Activated CD8-positive, alpha-beta memory T cell treated with anti-CD3 and anti-CD28 coated beads, Interleukin-2, amount 50 U/mL, for 1 hour (primary cell): ENCODE measurements around the gene CNTD1.
"Not testable (repeated sequence)": the region's sequence is repeated elsewhere in the genome, so short reads cannot be mapped to it uniquely, and the experiment has no call there.

Experiments
- DNase-seq: peaks from one replicate; pipeline ENCODE4 v3.0.0-alpha.2; 2020; ENCODE audit errors: extremely low read depth

Gene CNTD1

GRCh38 chr17:42798383-42799380, at the start of gene CNTD1, which contains the start of gene COA3:
TSS of gene CNTD1 (plus strand) at chr17:42798861. CDS start at chr17:42799068, 207 bp downstream.
TSS of gene COA3 (minus strand) at chr17:42798704. CDS start at chr17:42798681, 23 bp downstream.
- DNase-seq, result peak; percentile 32

GRCh38 chr17:42748908-42749798, 49.5 kb upstream of the CNTD1 start:
- DNase-seq, result no peak

GRCh38 chr17:42750739-42751344, 47.8 kb upstream of the CNTD1 start:
- no peak for DNase-seq

- DNase-seq, result no peak
Measured at GRCh38 chr17:42751628-42752027, 47.0 kb upstream of the CNTD1 start.

- no peak for DNase-seq
Measured at GRCh38 chr17:42754782-42755181, 43.9 kb upstream of the CNTD1 start.

GRCh38 chr17:42759982-42760651, 38.5 kb upstream of the CNTD1 start:
- DNase-seq, result no peak

GRCh38 chr17:42760652-42761581, 37.7 kb upstream of the CNTD1 start, which contains the start of gene RAMP2:
TSS of gene RAMP2 (plus strand) at chr17:42761227. CDS start at chr17:42761262, 35 bp downstream.
- DNase-seq, result no peak

GRCh38 chr17:42761638-42762037, 37.0 kb upstream of the CNTD1 start:
- DNase-seq, result no peak

GRCh38 chr17:42766124-42766523, 32.5 kb upstream of the CNTD1 start:
- no peak for DNase-seq

GRCh38 chr17:42767512-42767911, 31.1 kb upstream of the CNTD1 start:
- no peak for DNase-seq

GRCh38 chr17:42768006-42768405, 30.7 kb upstream of the CNTD1 start:
- DNase-seq, result not testable (repeated sequence)

- not testable (repeated sequence) for DNase-seq
Measured at GRCh38 chr17:42769964-42770363, 28.7 kb upstream of the CNTD1 start.

- DNase-seq, result no peak
Measured at GRCh38 chr17:42772945-42773289, 25.7 kb upstream of the CNTD1 start.

GRCh38 chr17:42773290-42774035, 25.2 kb upstream of the CNTD1 start, which contains the start of gene VPS25:
TSS of gene VPS25 (plus strand) at chr17:42773449. CDS start at chr17:42773476, 27 bp downstream.
- peak; percentile 40 for DNase-seq

GRCh38 chr17:42774066-42774745, 24.5 kb upstream of the CNTD1 start:
- DNase-seq, result no peak

- DNase-seq, result no peak
Measured at GRCh38 chr17:42775534-42776098, 23.0 kb upstream of the CNTD1 start.

GRCh38 chr17:42778570-42778969, 20.1 kb upstream of the CNTD1 start:
- no peak for DNase-seq

- no peak for DNase-seq
Measured at GRCh38 chr17:42779304-42779935, 19.2 kb upstream of the CNTD1 start.
